Thyroid gland (tissue), 4 donors: ENCODE results near the gene MEX3D. TPM values are rescaled to one million over a fixed set of nuclear protein-coding genes. Genes with fewer than 3 reads are reported as not detected.
"Not testable (repeated sequence)": the region's sequence is repeated elsewhere in the genome, so short reads cannot be mapped to it uniquely, and the experiment has no call there.

Source experiments
- DNase-seq, 2 donors: peaks; one replicate each; pipeline ENCODE4 v3.0.0-alpha.2; 2019
- H3K27ac ChIP-seq, 3 donors: fragments of 200-600 bp; sonication (generic); 1 replicate in 2 of 3; 2 replicates in 1 of 3; pipeline ENCODE4 v1.5.1; 2016 to 2019; ENCODE audit warnings: mild to moderate bottlenecking in 1 of 3, moderate library complexity in 1 of 3
- H3K27me3 ChIP-seq: fragments of 200-600 bp; sonication (generic); one replicate; pipeline ENCODE4 v1.5.1; 2019
- H3K36me3 ChIP-seq, 2 donors: fragments of 200-600 bp; sonication (generic); one replicate each; pipeline ENCODE4 v1.5.1; 2016 to 2019
- H3K4me1 ChIP-seq, 2 donors: fragments of 200-600 bp; sonication (generic); one replicate each; pipeline ENCODE4 v1.5.1; 2017 to 2019
- H3K4me3 ChIP-seq, 3 donors: fragments of 200-600 bp; sonication (generic); replicated peaks in 1 of 3; 1 replicate in 2 of 3; 2 replicates in 1 of 3; pipeline ENCODE4 v1.5.1; 2016; ENCODE audit warnings: mild to moderate bottlenecking in 1 of 3
- H3K9me3 ChIP-seq: fragments of 200-600 bp; sonication (generic); one replicate; pipeline ENCODE4 v1.5.1; 2017
- CTCF ChIP-seq, 6 experiments: fragments of 200-600 bp in 3 of 6; fragments of 450-650 bp in 3 of 6; sonication (generic) in 3 of 6; IDR thresholded peaks; one replicate each; pipeline ENCODE4 v1.5.1; 2016 to 2019; ENCODE audit warnings: antibody characterized with exemption in 6 of 6, mild to moderate bottlenecking in 2 of 6, inconsistent platforms in 1 of 6, moderate library complexity in 1 of 6
- POLR2A ChIP-seq, 2 donors: fragments of 450-650 bp; IDR thresholded peaks; one replicate each; pipeline ENCODE4 v1.6.1; 2017; ENCODE audit warnings: antibody characterized with exemption in 2 of 2, mild to moderate bottlenecking in 2 of 2, moderate library complexity in 1 of 2
- WGBS, 2 donors: methylation state at CpG; one replicate each; pipeline ENCODE4 v1.1.5; 2017; 5-methylcytosine and 5-hydroxymethylcytosine counted together
- intact Hi-C: fragments of 100-400 bp; cut with DNase I; formaldehyde crosslinking; loops from one replicate; pipeline ENCODE4 v1.15.1; 2023
- total RNA-seq, 4 donors: library from RNA; depleted of rRNA; stranded (reverse); fragments of >200 nt; gene quantifications; one replicate each; pipeline ENCODE4 v1.2.3, GENCODE V29; 2016

Gene MEX3D
- total RNA-seq, 4 donors from 2014 or later = 18.4 to 31.8 (median 26.4) TPM

- TF ChIP-seq POLR2A (IDR thresholded peaks at IDR 0.05) = no peak
- no peak for TF ChIP-seq CTCF (IDR thresholded peaks at IDR 0.05)
- Histone ChIP-seq H3K4me1 (peaks cover 0 to 7% of the 10 kb centered on the region in 2 donors), H3K36me3 (no peaks in the 10 kb centered on the region), H3K27ac (no peak overlapping the region), H3K9me3 (no peaks in the 10 kb centered on the region), H3K27me3 (peaks cover 7% of the 10 kb centered on the region), H3K4me3 (no peak overlapping the region)
- DNase-seq = no peak
- WGBS, 2 donors = 64 to 67% methylated on average over 9 of the region's 14 CpGs
- intact Hi-C loops = loop anchor here (10.0 kb wide), 1 partner anchor 237 kb away; the partner anchor contains the start of gene EFNA2
Observed at GRCh38 chr19:1521636-1522035, 46.5 kb downstream of the MEX3D start.

- no peak for DNase-seq
- Histone ChIP-seq H3K9me3 (no peaks in the 10 kb centered on the region), H3K27me3 (peaks cover 7% of the 10 kb centered on the region), H3K36me3 (no peaks in the 10 kb centered on the region), H3K27ac (no peak overlapping the region), H3K4me1 (peaks cover 0 to 7% of the 10 kb centered on the region in 2 donors), H3K4me3 (no peak overlapping the region)
- TF ChIP-seq CTCF (IDR thresholded peaks at IDR 0.05) = no peak
- no peak for TF ChIP-seq POLR2A (IDR thresholded peaks at IDR 0.05)
- WGBS, 2 donors = 76 to 77% methylated on average over 7 to 13 of the region's 17 CpGs
- intact Hi-C loops = loop anchor here (10.0 kb wide), 1 partner anchor 235 kb away; the partner anchor contains the start of gene EFNA2
Observed at GRCh38 chr19:1520203-1520780, 47.8 kb downstream of the MEX3D start.

- H3K4me3 ChIP-seq, H3K27ac ChIP-seq, H3K36me3 ChIP-seq, H3K4me1 ChIP-seq, DNase-seq, H3K9me3 ChIP-seq, H3K27me3 ChIP-seq: not testable (repeated sequence)
- WGBS, 2 donors = 89 to 91% methylated on average over 7 to 8 of the region's 8 CpGs
- intact Hi-C loops = loop anchor here (10.0 kb wide), 1 partner anchor 235 kb away; the partner anchor contains the start of gene EFNA2
Observed at GRCh38 chr19:1519802-1520201, 48.3 kb downstream of the MEX3D start.

GRCh38 chr19:1518471-1518870 is 49.7 kb downstream of the MEX3D start:
- H3K27ac ChIP-seq = no peak overlapping the region
- TF ChIP-seq CTCF (IDR thresholded peaks at IDR 0.05) (no peak), POLR2A (IDR thresholded peaks at IDR 0.05) (no peak)
- DNase-seq = no peak
- H3K4me1 ChIP-seq = peaks cover 0 to 3% of the 10 kb centered on the region in 2 donors
- no peaks in the 10 kb centered on the region for H3K9me3 ChIP-seq
- peaks cover 9% of the 10 kb centered on the region for H3K27me3 ChIP-seq
- H3K4me3 ChIP-seq = no peak overlapping the region
- no peaks in the 10 kb centered on the region for H3K36me3 ChIP-seq
- intact Hi-C loops = no loop called here
- WGBS, 2 donors = 84 to 90% methylated on average over 3 to 4 of the region's 4 CpGs

- Histone ChIP-seq H3K4me1 (peaks cover 0 to 11% of the 10 kb centered on the region in 2 donors), H3K27me3 (peaks cover 6% of the 10 kb centered on the region), H3K27ac (no peak overlapping the region), H3K4me3 (no peak overlapping the region), H3K9me3 (no peaks in the 10 kb centered on the region), H3K36me3 (no peaks in the 10 kb centered on the region)
- no peak for DNase-seq
- intact Hi-C loops = no loop called here
- 69 to 70% methylated on average over 8 of the region's 8 CpGs for WGBS, 2 donors
- TF ChIP-seq CTCF (IDR thresholded peaks at IDR 0.05) (no peak), POLR2A (IDR thresholded peaks at IDR 0.05) (no peak)
Observed at GRCh38 chr19:1516395-1516753, 51.8 kb downstream of the MEX3D start.
